Caco-2 (cell line): ENCODE measurements around the gene CLEC16A. TPM values are rescaled to one million over a fixed set of nuclear protein-coding genes. Genes with fewer than 3 reads are reported as not detected.

Source experiments
- BruUV-seq: library from RNA; stranded (reverse); fragments of 400-500 nt; replicated peaks from 2 replicates; lab custom pipeline; 2021; lab: Mats Ljungman, UMichigan
- CTCF ChIA-PET: fragments of 300-600 bp; sonication (Branson Sonifier 250); formaldehyde crosslinking; loops from one replicate; lab custom pipeline; 2022; ENCODE audit warnings: antibody characterized with exemption; lab: Charles Lee
- POLR2A ChIA-PET: fragments of 300-600 bp; sonication (Branson Sonifier 250); formaldehyde crosslinking; loops from one replicate; lab custom pipeline; 2022; ENCODE audit warnings: antibody characterized with exemption; lab: Charles Lee
- DNase-seq, 2 experiments: peaks; one replicate each; pipeline versions ENCODE4 v3.0.0 to v3.0.0-alpha.2; 2020 to 2022
- H3K27me3 ChIP-seq: replicated peaks from 2 replicates; pipeline ENCODE4 v1.6.0; 2011; ENCODE audit warnings: low read length; ENCODE audit not compliant: control insufficient read depth, insufficient read depth
- H3K36me3 ChIP-seq: 2 replicates; pipeline ENCODE4 v1.5.1; 2011; ENCODE audit warnings: low read length; ENCODE audit not compliant: control insufficient read depth, insufficient read depth
- H3K4me1 ChIP-seq: fragments of 250-450 bp; sonication (Bioruptor Pico); 2 replicates; pipeline ENCODE4 v1.5.1; 2020; ENCODE audit warnings: mild to moderate bottlenecking
- H3K4me3 ChIP-seq: 2 replicates; pipeline ENCODE4 v1.5.1; 2011; ENCODE audit warnings: low read depth, mild to moderate bottlenecking, control low read depth, low read length
- H3K9me3 ChIP-seq: fragments of 250-450 bp; sonication (Bioruptor Pico); 2 replicates; pipeline ENCODE4 v1.5.1; 2020; ENCODE audit warnings: mild to moderate bottlenecking, moderate library complexity
- H3K27ac Mint-ChIP-seq: one replicate; pipeline ENCODE4 v1.8.0; 2022; ENCODE audit warnings: mixed read lengths; ENCODE audit not compliant: unreplicated experiment
- H3K27me3 Mint-ChIP-seq: one replicate; pipeline ENCODE4 v1.8.0; 2022; ENCODE audit warnings: mixed read lengths; ENCODE audit not compliant: insufficient read depth, unreplicated experiment
- H3K36me3 Mint-ChIP-seq: one replicate; pipeline ENCODE4 v1.8.0; 2022; ENCODE audit warnings: mild to moderate bottlenecking, mixed read lengths; ENCODE audit not compliant: insufficient read depth, unreplicated experiment
- H3K4me1 Mint-ChIP-seq: one replicate; pipeline ENCODE4 v1.8.0; 2022; ENCODE audit warnings: low read depth, mixed read lengths; ENCODE audit not compliant: unreplicated experiment
- H3K4me3 Mint-ChIP-seq: one replicate; pipeline ENCODE4 v1.8.0; 2022; ENCODE audit warnings: mild to moderate bottlenecking, moderate library complexity, mixed read lengths; ENCODE audit not compliant: unreplicated experiment
- H3K9me3 Mint-ChIP-seq: one replicate; pipeline ENCODE4 v1.8.0; 2022; ENCODE audit warnings: mixed read lengths; ENCODE audit not compliant: unreplicated experiment
- intact Hi-C: fragments of 100-400 bp; cut with micrococcal nuclease; formaldehyde crosslinking; loops from one replicate; pipeline ENCODE4 v1.10.0; 2022; ENCODE audit not compliant: unreplicated experiment
- total RNA-seq: library from RNA; stranded (reverse); gene quantifications from 2 replicates; pipeline ENCODE4 v1.2.3, GENCODE V29; 2022
- TF ChIP-seq, protein P1 (sequence below), 2 experiments: fragments of 200-600 bp in 1 of 2; IDR thresholded peaks; 1 replicate in 1 of 2; 2 replicates in 1 of 2; pipeline versions ENCODE4 v1.5.1 to v1.8.0; 2011 to 2022; ENCODE audit warnings: antibody characterized with exemption in 1 of 2, control low read depth in 1 of 2, inconsistent platforms in 1 of 2, low read depth in 1 of 2, low read length in 1 of 2, mild to moderate bottlenecking in 1 of 2, moderate library complexity in 1 of 2; ENCODE audit not compliant: insufficient read depth in 1 of 2, severe bottlenecking in 1 of 2, unreplicated experiment in 1 of 2

CLEC16A gene
- total RNA-seq, 1 experiment from 2014 or later = 27.0 TPM

DNA sequence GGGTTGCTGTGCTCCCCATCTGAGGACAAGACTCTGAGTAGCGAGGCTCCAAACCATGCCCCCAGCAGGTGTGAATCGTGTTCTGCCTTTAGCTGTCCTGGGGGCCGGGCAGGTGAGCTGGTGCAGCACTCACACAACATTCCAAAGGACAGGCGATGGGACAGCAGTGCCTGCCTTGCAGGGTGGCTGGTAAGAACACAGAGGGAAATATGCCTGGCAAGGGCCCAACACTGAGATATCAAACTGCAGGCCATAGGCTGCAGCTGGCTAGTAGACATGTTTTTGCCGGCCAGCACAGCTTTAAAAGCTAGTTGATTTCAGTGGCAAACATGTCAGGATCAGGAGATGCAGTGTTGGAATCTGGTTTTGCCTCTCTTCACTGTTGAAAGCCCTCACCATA, 23.6 kb downstream of the CLEC16A start:
- Mint-ChIP-seq H3K4me1 (no peaks in the 10 kb centered on the region), H3K9me3 (no peaks in the 10 kb centered on the region), H3K36me3 (peaks cover 11% of the 10 kb centered on the region), H3K27me3 (no peaks in the 10 kb centered on the region), H3K4me3 (no peak overlapping the region), H3K27ac (no peak overlapping the region)
- intact Hi-C loops = no loop called here
- H3K4me3 ChIP-seq = no peak overlapping the region
- no peaks in the 10 kb centered on the region for H3K9me3 ChIP-seq
- DNase-seq = no peak
- CTCF ChIA-PET = interaction anchor here (0.6 to 2.2 kb wide), 2 partner anchors 287 to 1221 kb away, joined by 4 to 9 read pairs; partner anchors contain the start of gene SOCS1
- BruUV-seq = no TSS peak
- TF ChIP-seq, protein P1, sequence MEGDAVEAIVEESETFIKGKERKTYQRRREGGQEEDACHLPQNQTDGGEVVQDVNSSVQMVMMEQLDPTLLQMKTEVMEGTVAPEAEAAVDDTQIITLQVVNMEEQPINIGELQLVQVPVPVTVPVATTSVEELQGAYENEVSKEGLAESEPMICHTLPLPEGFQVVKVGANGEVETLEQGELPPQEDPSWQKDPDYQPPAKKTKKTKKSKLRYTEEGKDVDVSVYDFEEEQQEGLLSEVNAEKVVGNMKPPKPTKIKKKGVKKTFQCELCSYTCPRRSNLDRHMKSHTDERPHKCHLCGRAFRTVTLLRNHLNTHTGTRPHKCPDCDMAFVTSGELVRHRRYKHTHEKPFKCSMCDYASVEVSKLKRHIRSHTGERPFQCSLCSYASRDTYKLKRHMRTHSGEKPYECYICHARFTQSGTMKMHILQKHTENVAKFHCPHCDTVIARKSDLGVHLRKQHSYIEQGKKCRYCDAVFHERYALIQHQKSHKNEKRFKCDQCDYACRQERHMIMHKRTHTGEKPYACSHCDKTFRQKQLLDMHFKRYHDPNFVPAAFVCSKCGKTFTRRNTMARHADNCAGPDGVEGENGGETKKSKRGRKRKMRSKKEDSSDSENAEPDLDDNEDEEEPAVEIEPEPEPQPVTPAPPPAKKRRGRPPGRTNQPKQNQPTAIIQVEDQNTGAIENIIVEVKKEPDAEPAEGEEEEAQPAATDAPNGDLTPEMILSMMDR (IDR thresholded peaks at IDR 0.05; ENCODE audit: insufficient read depth in 1 of 2, low read depth in 1 of 2, low read length in 1 of 2, severe bottlenecking in 1 of 2, unreplicated experiment in 1 of 2) = no peak
- no peaks in the 10 kb centered on the region for H3K27me3 ChIP-seq
- H3K4me1 ChIP-seq = 0 out of 2 replicates have a peak, but pooled peaks cover 3% of the 10 kb centered on the region
- POLR2A ChIA-PET = no interaction called here
- H3K36me3 ChIP-seq = no peaks in the 10 kb centered on the region; the same call in none of the 2 replicates

DNA sequence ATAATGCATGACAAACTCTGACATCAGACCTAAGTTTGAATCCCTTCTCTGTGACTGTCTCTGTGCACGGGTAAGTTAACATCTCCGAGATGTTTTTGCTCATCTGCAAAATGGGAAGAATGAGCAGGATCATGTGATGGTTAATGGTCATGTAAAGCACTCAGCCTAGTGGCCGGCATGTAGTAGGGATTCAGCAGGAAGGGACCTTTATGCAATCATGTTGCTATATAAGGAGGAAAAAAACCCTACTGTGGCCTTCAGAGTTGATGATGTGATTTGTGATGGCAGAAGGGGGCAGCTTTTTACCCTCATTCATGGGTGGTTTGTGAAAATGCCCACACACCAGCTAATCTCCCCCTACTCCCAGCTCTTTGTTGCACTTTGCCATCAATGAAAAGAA, 24.1 kb downstream of the CLEC16A start:
- no peaks in the 10 kb centered on the region for H3K27me3 Mint-ChIP-seq
- TF ChIP-seq, protein P1 (IDR thresholded peaks at IDR 0.05; ENCODE audit: insufficient read depth in 1 of 2, low read depth in 1 of 2, low read length in 1 of 2, severe bottlenecking in 1 of 2, unreplicated experiment in 1 of 2) = no peak
- no TSS peak for BruUV-seq
- H3K27ac Mint-ChIP-seq = no peak overlapping the region
- no peak overlapping the region for H3K4me3 Mint-ChIP-seq
- ChIA-PET POLR2A (no interaction called here), CTCF (interaction anchor here (2.2 kb wide), 1 partner anchor 287 kb away, joined by 9 read pairs; the partner anchor contains the start of gene SOCS1)
- no peaks in the 10 kb centered on the region for H3K9me3 Mint-ChIP-seq
- Histone ChIP-seq H3K9me3 (no peaks in the 10 kb centered on the region), H3K4me3 (no peak overlapping the region), H3K27me3 (no peaks in the 10 kb centered on the region), H3K36me3 (no peaks in the 10 kb centered on the region; the same call in 1 of the 2 replicates), H3K4me1 (0 out of 2 replicates have a peak, but pooled peaks cover 3% of the 10 kb centered on the region)
- H3K4me1 Mint-ChIP-seq = no peaks in the 10 kb centered on the region
- H3K36me3 Mint-ChIP-seq = peaks cover 12% of the 10 kb centered on the region
- intact Hi-C loops = no loop called here
- no peak for DNase-seq

DNA sequence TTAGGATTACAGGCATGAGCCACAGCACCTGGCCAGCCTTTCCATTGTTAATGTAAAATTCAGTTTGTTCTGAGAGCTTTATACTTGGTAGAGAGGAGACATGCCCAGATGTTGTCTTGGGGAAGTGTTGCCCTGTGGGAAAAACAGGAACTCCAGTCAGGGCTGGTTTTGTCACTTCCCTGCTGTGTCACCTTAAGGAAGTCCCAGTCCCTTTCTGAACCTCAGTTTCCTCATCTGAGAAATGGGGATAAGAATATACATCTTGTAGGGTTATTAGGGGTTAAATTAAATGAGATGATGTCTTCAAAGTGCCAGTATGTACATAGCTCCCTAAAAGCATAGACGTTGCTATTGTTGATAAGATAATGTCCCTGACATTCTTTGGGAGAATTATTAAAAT, 25.3 kb downstream of the CLEC16A start:
- Histone ChIP-seq H3K36me3 (no peaks in the 10 kb centered on the region; the same call in 1 of the 2 replicates), H3K27me3 (no peaks in the 10 kb centered on the region), H3K4me3 (no peak overlapping the region), H3K4me1 (0 out of 2 replicates have a peak, but pooled peaks cover 3% of the 10 kb centered on the region), H3K9me3 (no peaks in the 10 kb centered on the region)
- H3K4me3 Mint-ChIP-seq = no peak overlapping the region
- H3K36me3 Mint-ChIP-seq = peaks cover 12% of the 10 kb centered on the region
- intact Hi-C loops = loop anchor here (2.0 kb wide), 1 partner anchor 387 kb away; no protein-coding TSS in a partner anchor
- no peaks in the 10 kb centered on the region for H3K9me3 Mint-ChIP-seq
- TF ChIP-seq, protein P1 (IDR thresholded peaks at IDR 0.05; ENCODE audit: insufficient read depth in 1 of 2, low read depth in 1 of 2, low read length in 1 of 2, severe bottlenecking in 1 of 2, unreplicated experiment in 1 of 2) = no peak
- no peak for DNase-seq
- POLR2A ChIA-PET = no interaction called here
- H3K4me1 Mint-ChIP-seq = no peaks in the 10 kb centered on the region
- no peaks in the 10 kb centered on the region for H3K27me3 Mint-ChIP-seq
- BruUV-seq = no TSS peak
- H3K27ac Mint-ChIP-seq = no peak overlapping the region
- CTCF ChIA-PET = no interaction called here
